HepG2 (cell line): ENCODE results near the gene PSMD1. TPM values are rescaled to one million over a fixed set of nuclear protein-coding genes. Genes with fewer than 3 reads are reported as not detected.

Source experiments
- ATAC-seq: fragments of 200-7000 bp; cut with Tn5 transposase; 3 replicates; pipeline ENCODE4 v1.9.1; 2020; ENCODE audit warnings: mild to moderate bottlenecking, moderate library complexity
- BruUV-seq: library from RNA; stranded (reverse); fragments of 400-500 nt; replicated peaks from 2 replicates; lab custom pipeline; 2021; lab: Mats Ljungman, UMichigan
- CTCF ChIA-PET: fragments of 300-600 bp; formaldehyde crosslinking; extraction: SDS; loops from one replicate; lab custom pipeline; 2021; ENCODE audit warnings: low total read pairs, inconsistent platforms, low intra/inter-chr PET ratio; lab: Yijun Ruan, JAX
- POLR2A ChIA-PET: fragments of 350-600 bp; sonication (Branson Sonifier 250); formaldehyde crosslinking; loops from one replicate; lab custom pipeline; 2020; ENCODE audit warnings: antibody characterized with exemption, inconsistent platforms; lab: Yijun Ruan, JAX
- DNase-seq: peaks from one replicate; pipeline ENCODE4 v3.0.0-alpha.2; 2015; ENCODE audit warnings: low spot score
- FAIRE-seq: peaks from 3 replicates; lab custom pipeline; 2011; peaks lifted over from hg19 to GRCh38; lab: Jason Lieb, UNC
- H2AFZ ChIP-seq: one replicate; pipeline ENCODE4 v1.6.1; 2011; ENCODE audit warnings: low read length, inconsistent platforms
- H3K27ac ChIP-seq: fragments of 300-600 bp; 3 replicates; pipeline ENCODE4 v1.8.0; 2011; ENCODE audit warnings: mixed run types, mild to moderate bottlenecking, mixed read lengths, low read length, inconsistent platforms; ENCODE audit not compliant: insufficient read depth; ENCODE audit errors: extremely low read length
- H3K27me3 ChIP-seq, 2 experiments: fragments of 200-600 bp in 1 of 2; 2 replicates in 1 of 2; 3 replicates in 1 of 2; pipeline versions ENCODE4 v1.6.0 to v1.8.0; 2011; ENCODE audit warnings: low read length in 2 of 2, mild to moderate bottlenecking in 2 of 2, moderate library complexity in 2 of 2, inconsistent platforms in 1 of 2; ENCODE audit not compliant: insufficient read depth in 2 of 2, control insufficient read depth in 1 of 2
- H3K36me3 ChIP-seq, 2 experiments: fragments of 200-600 bp in 1 of 2; replicated peaks in 1 of 2; 2 replicates in 1 of 2; 3 replicates in 1 of 2; pipeline versions ENCODE4 v1.5.1 to v1.8.0; 2011; ENCODE audit warnings: low read length in 2 of 2, inconsistent platforms in 1 of 2; ENCODE audit not compliant: insufficient read depth in 2 of 2, control insufficient read depth in 1 of 2
- H3K4me1 ChIP-seq: 2 replicates; pipeline ENCODE4 v1.5.1; 2012; ENCODE audit warnings: low read length, inconsistent platforms; ENCODE audit not compliant: insufficient read depth
- H3K4me2 ChIP-seq: 2 replicates; pipeline ENCODE4 v1.6.0; 2011; ENCODE audit warnings: low read depth, low read length, inconsistent platforms
- H3K4me3 ChIP-seq, 3 experiments: fragments of 200-600 bp in 1 of 3; sonication (generic), shearing (Covaris generic) in 1 of 3; replicated peaks in 1 of 3; 2 replicates each; pipeline ENCODE4 v1.5.1; 2011 to 2016; ENCODE audit warnings: low read length in 3 of 3, inconsistent platforms in 2 of 3, low read depth in 2 of 3, mild to moderate bottlenecking in 2 of 3, control low read depth in 1 of 3, mixed read lengths in 1 of 3; ENCODE audit not compliant: insufficient read depth in 1 of 3
- H3K79me2 ChIP-seq: one replicate; pipeline ENCODE4 v1.6.1; 2011; ENCODE audit warnings: low read length, inconsistent platforms; ENCODE audit not compliant: insufficient read depth
- H3K9ac ChIP-seq: 2 replicates; pipeline ENCODE4 v1.6.0; 2011; ENCODE audit warnings: mild to moderate bottlenecking, low read depth, low read length, inconsistent platforms; ENCODE audit not compliant: insufficient read depth
- H3K9me3 ChIP-seq: 2 replicates; pipeline ENCODE4 v1.5.1; 2012; ENCODE audit warnings: mild to moderate bottlenecking, low read length
- H4K20me1 ChIP-seq: 2 replicates; pipeline ENCODE4 v1.6.0; 2011; ENCODE audit warnings: inconsistent platforms, mild to moderate bottlenecking, low read length, moderate library complexity; ENCODE audit not compliant: insufficient read depth
- ATF7-NPFF ChIP-seq: sonication (generic); formaldehyde crosslinking; IDR thresholded peaks from 2 replicates; pipeline ENCODE4 v1.8.1; 2023; ENCODE audit warnings: mild to moderate bottlenecking, low read depth, missing genetic modification reagents, moderate library complexity
- FLYWCH1 ChIP-seq: sonication (generic); formaldehyde crosslinking; IDR thresholded peaks from 2 replicates; pipeline ENCODE4 v1.8.1; 2023; ENCODE audit warnings: mild to moderate bottlenecking, missing genetic modification reagents
- FOXA1 ChIP-seq, 2 experiments: fragments of 450-650 bp in 1 of 2; sonication (generic) in 1 of 2; formaldehyde crosslinking in 1 of 2; IDR thresholded peaks; 2 replicates each; pipeline versions ENCODE4 v1.4.0 to v1.6.1; 2016 to 2020; ENCODE audit warnings: missing genetic modification reagents in 1 of 2
- KAT8 ChIP-seq: IDR thresholded peaks from 2 replicates; pipeline ENCODE4 v1.6.1; 2016; ENCODE audit warnings: missing genetic modification reagents, missing compliant biosample characterization
- PHB2 ChIP-seq: fragments of 450-650 bp; IDR thresholded peaks from 2 replicates; pipeline ENCODE4 v1.6.1; 2018; ENCODE audit not compliant: partially characterized antibody
- ZFYVE20 ChIP-seq: sonication (generic); formaldehyde crosslinking; IDR thresholded peaks from 2 replicates; pipeline ENCODE4 v1.8.0; 2023; ENCODE audit warnings: low read depth, mild to moderate bottlenecking, moderate library complexity, missing genetic modification reagents, borderline replicate concordance
- ZNF510 ChIP-seq: sonication (generic); formaldehyde crosslinking; IDR thresholded peaks from 2 replicates; pipeline ENCODE4 v1.4.0; 2020; ENCODE audit warnings: low read depth, mild to moderate bottlenecking, missing genetic modification reagents
- ZNF839 ChIP-seq: sonication (generic); formaldehyde crosslinking; IDR thresholded peaks from 2 replicates; pipeline ENCODE4 v1.4.0; 2020; ENCODE audit warnings: missing genetic modification reagents, mild to moderate bottlenecking, borderline replicate concordance
- WGBS: methylation state at CpG from one replicate; pipeline ENCODE4 v1.1.6; 2017; ENCODE audit warnings: low lambda C conversion rate; 5-methylcytosine and 5-hydroxymethylcytosine counted together
- in situ Hi-C: cut with HindIII; loops from 2 replicates; pipeline ENCODE4 v1.10.0; 2017; ENCODE audit warnings: low pct_unique_long_range_greater_than_20kb; ENCODE audit not compliant: extremely low pct_ligation_motif_present
- intact Hi-C: fragments of 100-400 bp; cut with micrococcal nuclease; formaldehyde crosslinking; loops from one replicate; pipeline ENCODE4 v1.10.0; 2022; ENCODE audit not compliant: unreplicated experiment
- polyA plus RNA-seq, 8 experiments: library from polyadenylated mRNA; depleted of rRNA in 3 of 8; stranded (reverse) in 7 of 8; unstranded in 1 of 8; fragments of >200 nt; fragmentation: Illumina TruSeq in 4 of 8; extraction: Trizol in 4 of 8; gene quantifications; 2 replicates each; pipeline versions ENCODE4 v1.2.1 to v1.2.3, GENCODE V29; 2011 to 2016; ENCODE audit warnings: low read depth in 4 of 8, missing spikeins in 1 of 8, mixed read lengths in 1 of 8; ENCODE audit not compliant: insufficient read depth in 1 of 8
- total RNA-seq, 5 experiments: library from RNA; depleted of rRNA; stranded (reverse); fragments of >200 nt; fragmentation: Illumina TruSeq; extraction: Trizol; gene quantifications; 2 replicates each; pipeline ENCODE4 v1.2.3, GENCODE V29; 2016; ENCODE audit warnings: low read depth in 1 of 5
- TF ChIP-seq, protein P1 (sequence below): sonication (generic); formaldehyde crosslinking; conservative IDR thresholded peaks from 2 replicates; pipeline ENCODE4 v1.8.0; 2022; ENCODE audit warnings: missing genetic modification reagents
- TF ChIP-seq, protein P2 (sequence below): sonication (generic); formaldehyde crosslinking; IDR thresholded peaks from 2 replicates; pipeline ENCODE4 v1.4.0; 2020; ENCODE audit warnings: missing genetic modification reagents, borderline replicate concordance
- TF ChIP-seq, protein P3 (sequence below): sonication (generic); formaldehyde crosslinking; IDR thresholded peaks from 2 replicates; pipeline ENCODE4 v1.9.0; 2022; ENCODE audit warnings: missing genetic modification reagents, mild to moderate bottlenecking, borderline replicate concordance
- TF ChIP-seq, protein P4 (sequence below): sonication (generic); formaldehyde crosslinking; IDR thresholded peaks from 2 replicates; pipeline ENCODE4 v1.4.0; 2020; ENCODE audit warnings: missing genetic modification reagents

The PSMD1 gene
- total and polyA plus RNA-seq, 2 of the 13 experiments (the other 11 are each of a cell fraction or from before 2014, with no cell fraction given) = 136 to 191 TPM

DNA sequence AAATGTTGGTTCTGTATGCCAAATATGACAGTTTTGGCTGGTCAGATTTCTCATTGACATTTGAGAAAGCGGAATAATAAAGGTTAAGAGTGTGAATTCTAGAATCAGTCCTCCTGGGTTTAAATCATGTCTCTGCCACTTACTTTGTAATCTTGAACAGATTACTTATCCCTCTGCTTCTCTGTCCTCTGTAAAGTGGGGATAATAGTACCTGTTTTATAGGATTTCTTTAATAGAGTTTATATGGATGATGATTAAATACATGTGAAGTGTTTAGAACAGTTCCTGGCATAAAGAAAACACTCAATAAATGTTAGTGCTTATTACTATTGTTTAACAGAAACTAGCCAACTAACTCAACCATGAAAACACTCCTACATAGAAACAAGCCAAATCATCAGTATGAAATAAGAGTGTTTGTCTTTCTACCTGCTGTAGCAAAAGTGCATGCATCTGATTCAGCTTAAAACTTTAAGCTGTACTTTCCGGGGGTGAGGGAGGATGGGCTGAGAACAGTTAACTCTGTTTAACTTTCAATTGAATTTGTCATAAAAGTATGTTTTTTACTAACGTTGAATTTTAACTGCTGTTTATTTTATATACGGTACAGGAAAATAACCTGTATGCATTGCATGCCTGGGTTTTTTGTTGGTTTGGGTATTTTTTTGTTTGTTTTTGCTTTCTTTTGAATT lies 61.4 kb downstream of the PSMD1 start (continued):
- TF ChIP-seq, protein P1, sequence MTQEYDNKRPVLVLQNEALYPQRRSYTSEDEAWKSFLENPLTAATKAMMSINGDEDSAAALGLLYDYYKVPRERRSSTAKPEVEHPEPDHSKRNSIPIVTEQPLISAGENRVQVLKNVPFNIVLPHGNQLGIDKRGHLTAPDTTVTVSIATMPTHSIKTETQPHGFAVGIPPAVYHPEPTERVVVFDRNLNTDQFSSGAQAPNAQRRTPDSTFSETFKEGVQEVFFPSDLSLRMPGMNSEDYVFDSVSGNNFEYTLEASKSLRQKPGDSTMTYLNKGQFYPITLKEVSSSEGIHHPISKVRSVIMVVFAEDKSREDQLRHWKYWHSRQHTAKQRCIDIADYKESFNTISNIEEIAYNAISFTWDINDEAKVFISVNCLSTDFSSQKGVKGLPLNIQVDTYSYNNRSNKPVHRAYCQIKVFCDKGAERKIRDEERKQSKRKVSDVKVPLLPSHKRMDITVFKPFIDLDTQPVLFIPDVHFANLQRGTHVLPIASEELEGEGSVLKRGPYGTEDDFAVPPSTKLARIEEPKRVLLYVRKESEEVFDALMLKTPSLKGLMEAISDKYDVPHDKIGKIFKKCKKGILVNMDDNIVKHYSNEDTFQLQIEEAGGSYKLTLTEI (CRISPR knock-in tag) = no peak
- no peak for TF ChIP-seq PHB2
- TF ChIP-seq, protein P2, sequence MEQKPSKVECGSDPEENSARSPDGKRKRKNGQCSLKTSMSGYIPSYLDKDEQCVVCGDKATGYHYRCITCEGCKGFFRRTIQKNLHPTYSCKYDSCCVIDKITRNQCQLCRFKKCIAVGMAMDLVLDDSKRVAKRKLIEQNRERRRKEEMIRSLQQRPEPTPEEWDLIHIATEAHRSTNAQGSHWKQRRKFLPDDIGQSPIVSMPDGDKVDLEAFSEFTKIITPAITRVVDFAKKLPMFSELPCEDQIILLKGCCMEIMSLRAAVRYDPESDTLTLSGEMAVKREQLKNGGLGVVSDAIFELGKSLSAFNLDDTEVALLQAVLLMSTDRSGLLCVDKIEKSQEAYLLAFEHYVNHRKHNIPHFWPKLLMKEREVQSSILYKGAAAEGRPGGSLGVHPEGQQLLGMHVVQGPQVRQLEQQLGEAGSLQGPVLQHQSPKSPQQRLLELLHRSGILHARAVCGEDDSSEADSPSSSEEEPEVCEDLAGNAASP = no peak
- TF ChIP-seq, protein P3, sequence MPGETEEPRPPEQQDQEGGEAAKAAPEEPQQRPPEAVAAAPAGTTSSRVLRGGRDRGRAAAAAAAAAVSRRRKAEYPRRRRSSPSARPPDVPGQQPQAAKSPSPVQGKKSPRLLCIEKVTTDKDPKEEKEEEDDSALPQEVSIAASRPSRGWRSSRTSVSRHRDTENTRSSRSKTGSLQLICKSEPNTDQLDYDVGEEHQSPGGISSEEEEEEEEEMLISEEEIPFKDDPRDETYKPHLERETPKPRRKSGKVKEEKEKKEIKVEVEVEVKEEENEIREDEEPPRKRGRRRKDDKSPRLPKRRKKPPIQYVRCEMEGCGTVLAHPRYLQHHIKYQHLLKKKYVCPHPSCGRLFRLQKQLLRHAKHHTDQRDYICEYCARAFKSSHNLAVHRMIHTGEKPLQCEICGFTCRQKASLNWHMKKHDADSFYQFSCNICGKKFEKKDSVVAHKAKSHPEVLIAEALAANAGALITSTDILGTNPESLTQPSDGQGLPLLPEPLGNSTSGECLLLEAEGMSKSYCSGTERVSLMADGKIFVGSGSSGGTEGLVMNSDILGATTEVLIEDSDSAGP (CRISPR knock-in tag) = no peak
- no peak for TF ChIP-seq ZNF510 (CRISPR knock-in tag)

DNA sequence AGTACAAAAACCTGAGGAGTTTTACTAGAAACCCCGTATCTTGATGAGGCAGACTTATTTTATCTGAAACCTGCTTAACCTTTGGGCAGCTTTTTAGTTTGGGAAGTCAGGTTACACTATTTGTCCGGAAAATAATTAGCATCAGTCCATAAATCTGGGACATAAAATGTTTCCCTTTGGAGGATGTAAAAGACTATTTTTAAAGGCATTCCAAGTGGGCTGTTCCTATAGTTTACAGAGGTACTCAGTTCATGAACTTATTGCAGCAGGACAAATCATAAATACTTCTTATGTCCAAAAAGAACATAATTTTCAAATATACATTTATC lies 61.9 kb downstream of the PSMD1 start:
- in situ Hi-C loops = no loop called here
- H3K9ac ChIP-seq = no peak overlapping the region
- no peak for FAIRE-seq
- peaks cover 16% of the 10 kb centered on the region for H3K4me1 ChIP-seq
- H3K27me3 ChIP-seq = no peaks in the 10 kb centered on the region
- no peak overlapping the region for H3K4me2 ChIP-seq
- H2AFZ ChIP-seq = no peak overlapping the region
- H3K79me2 ChIP-seq = peaks cover 1% of the 10 kb centered on the region
- 96% methylated on average over 2 of the region's 2 CpGs for WGBS
- peaks cover 2 to 4% of the 10 kb centered on the region in 2 experiments; a peak in 4 of 5 replicates for H3K36me3 ChIP-seq
- ChIA-PET CTCF (no interaction called here), POLR2A (no interaction called here)
- no peaks in the 10 kb centered on the region for H3K9me3 ChIP-seq
- intact Hi-C loops = no loop called here
- no peak for ATAC-seq
- no TSS peak for BruUV-seq
- H3K4me3 ChIP-seq = no peak overlapping the region
- H3K27ac ChIP-seq = no peak overlapping the region
- DNase-seq = no peak
- H4K20me1 ChIP-seq = no peaks in the 10 kb centered on the region
- TF ChIP-seq ATF7-NPFF (no peak), KAT8 (no peak), FOXA1 (IDR thresholded peaks at IDR 0.05) (no peak), FOXA1 (CRISPR knock-in tag; IDR thresholded peaks at IDR 0.05) (no peak), FLYWCH1 (no peak), ZNF839 (CRISPR knock-in tag) (no peak), ZFYVE20 (CRISPR knock-in tag) (no peak)
- TF ChIP-seq, protein P4, sequence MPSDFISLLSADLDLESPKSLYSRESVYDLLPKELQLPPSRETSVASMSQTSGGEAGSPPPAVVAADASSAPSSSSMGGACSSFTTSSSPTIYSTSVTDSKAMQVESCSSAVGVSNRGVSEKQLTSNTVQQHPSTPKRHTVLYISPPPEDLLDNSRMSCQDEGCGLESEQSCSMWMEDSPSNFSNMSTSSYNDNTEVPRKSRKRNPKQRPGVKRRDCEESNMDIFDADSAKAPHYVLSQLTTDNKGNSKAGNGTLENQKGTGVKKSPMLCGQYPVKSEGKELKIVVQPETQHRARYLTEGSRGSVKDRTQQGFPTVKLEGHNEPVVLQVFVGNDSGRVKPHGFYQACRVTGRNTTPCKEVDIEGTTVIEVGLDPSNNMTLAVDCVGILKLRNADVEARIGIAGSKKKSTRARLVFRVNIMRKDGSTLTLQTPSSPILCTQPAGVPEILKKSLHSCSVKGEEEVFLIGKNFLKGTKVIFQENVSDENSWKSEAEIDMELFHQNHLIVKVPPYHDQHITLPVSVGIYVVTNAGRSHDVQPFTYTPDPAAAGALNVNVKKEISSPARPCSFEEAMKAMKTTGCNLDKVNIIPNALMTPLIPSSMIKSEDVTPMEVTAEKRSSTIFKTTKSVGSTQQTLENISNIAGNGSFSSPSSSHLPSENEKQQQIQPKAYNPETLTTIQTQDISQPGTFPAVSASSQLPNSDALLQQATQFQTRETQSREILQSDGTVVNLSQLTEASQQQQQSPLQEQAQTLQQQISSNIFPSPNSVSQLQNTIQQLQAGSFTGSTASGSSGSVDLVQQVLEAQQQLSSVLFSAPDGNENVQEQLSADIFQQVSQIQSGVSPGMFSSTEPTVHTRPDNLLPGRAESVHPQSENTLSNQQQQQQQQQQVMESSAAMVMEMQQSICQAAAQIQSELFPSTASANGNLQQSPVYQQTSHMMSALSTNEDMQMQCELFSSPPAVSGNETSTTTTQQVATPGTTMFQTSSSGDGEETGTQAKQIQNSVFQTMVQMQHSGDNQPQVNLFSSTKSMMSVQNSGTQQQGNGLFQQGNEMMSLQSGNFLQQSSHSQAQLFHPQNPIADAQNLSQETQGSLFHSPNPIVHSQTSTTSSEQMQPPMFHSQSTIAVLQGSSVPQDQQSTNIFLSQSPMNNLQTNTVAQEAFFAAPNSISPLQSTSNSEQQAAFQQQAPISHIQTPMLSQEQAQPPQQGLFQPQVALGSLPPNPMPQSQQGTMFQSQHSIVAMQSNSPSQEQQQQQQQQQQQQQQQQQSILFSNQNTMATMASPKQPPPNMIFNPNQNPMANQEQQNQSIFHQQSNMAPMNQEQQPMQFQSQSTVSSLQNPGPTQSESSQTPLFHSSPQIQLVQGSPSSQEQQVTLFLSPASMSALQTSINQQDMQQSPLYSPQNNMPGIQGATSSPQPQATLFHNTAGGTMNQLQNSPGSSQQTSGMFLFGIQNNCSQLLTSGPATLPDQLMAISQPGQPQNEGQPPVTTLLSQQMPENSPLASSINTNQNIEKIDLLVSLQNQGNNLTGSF (CRISPR knock-in tag) = no peak
